Breast epithelium (tissue), 3 donors: ENCODE results near the gene B3GAT3.
A peak's percentile ranks its signal among the peaks of the same experiment; 100 is the strongest.

Experiments
- POLR2A ChIP-seq: fragments of 450-650 bp; IDR thresholded peaks from one replicate; pipeline ENCODE4 v1.6.1; 2016; ENCODE audit warnings: antibody characterized with exemption, mild to moderate bottlenecking, moderate library complexity
- POLR2AphosphoS5 ChIP-seq, 3 donors: sonication (generic); formaldehyde crosslinking; IDR thresholded peaks; one replicate each; pipeline ENCODE4 v1.6.1; 2017; ENCODE audit warnings: antibody characterized with exemption in 3 of 3
- TF ChIP-seq, protein P1 (sequence below), 3 donors: fragments of 450-650 bp; IDR thresholded peaks; one replicate each; pipeline ENCODE4 v1.5.1; 2016 to 2017; ENCODE audit warnings: antibody characterized with exemption in 3 of 3, mild to moderate bottlenecking in 3 of 3, moderate library complexity in 3 of 3

DNA sequence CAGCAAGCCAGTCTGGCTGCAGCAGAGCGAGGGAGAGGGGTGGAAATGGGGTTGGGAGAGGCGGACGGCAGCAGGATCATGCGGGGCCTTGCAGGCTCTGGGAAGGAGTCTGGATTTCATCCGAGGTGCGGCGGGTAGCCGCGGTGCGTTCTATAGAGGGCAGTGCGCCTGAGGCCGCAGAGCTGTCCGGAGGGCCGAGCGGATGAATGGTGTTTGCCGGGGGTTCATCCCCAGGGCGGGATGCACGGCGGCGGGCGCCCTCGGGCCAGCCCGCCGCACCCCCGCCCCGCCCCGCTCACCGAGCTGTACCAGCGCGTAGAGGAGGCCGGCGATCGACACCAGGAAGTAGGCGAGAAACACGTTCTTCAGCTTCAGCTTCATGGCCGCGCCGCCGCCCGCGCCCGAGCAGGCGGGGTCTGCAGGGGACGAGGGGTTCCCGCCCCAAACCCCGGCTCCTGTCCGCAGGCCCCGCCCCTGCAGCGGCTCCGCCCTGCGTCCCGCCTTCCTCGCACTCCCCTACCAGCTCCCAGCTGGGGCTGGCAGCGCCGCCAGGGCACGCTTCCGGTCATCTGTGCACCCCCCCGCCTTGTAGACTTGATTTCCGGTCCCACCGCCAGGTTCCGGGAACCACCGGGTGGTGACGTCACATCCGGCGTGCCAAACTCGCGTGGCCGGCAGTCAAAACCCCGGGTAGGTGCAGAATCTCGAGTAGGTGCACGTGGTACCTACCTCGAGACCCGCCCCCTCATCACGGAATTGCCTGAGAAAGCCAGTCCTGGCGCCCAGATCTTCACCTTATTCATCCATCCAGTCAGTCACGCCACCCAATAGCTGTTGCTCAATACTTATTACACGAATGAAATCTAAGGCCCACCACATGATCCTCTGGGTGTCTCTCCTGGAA is at the start of gene B3GAT3:
- TF ChIP-seq, protein P1, sequence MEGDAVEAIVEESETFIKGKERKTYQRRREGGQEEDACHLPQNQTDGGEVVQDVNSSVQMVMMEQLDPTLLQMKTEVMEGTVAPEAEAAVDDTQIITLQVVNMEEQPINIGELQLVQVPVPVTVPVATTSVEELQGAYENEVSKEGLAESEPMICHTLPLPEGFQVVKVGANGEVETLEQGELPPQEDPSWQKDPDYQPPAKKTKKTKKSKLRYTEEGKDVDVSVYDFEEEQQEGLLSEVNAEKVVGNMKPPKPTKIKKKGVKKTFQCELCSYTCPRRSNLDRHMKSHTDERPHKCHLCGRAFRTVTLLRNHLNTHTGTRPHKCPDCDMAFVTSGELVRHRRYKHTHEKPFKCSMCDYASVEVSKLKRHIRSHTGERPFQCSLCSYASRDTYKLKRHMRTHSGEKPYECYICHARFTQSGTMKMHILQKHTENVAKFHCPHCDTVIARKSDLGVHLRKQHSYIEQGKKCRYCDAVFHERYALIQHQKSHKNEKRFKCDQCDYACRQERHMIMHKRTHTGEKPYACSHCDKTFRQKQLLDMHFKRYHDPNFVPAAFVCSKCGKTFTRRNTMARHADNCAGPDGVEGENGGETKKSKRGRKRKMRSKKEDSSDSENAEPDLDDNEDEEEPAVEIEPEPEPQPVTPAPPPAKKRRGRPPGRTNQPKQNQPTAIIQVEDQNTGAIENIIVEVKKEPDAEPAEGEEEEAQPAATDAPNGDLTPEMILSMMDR (IDR thresholded peaks at IDR 0.05), result peak in 2 of 3 donors; percentile 19 to 38
- TF ChIP-seq POLR2A (peak; percentile 56), POLR2AphosphoS5 (IDR thresholded peaks at IDR 0.05) (peak; percentile 84 to 99 (median 92))
